RKO (cell line): ENCODE results near the gene CORO2B.
"Not testable (repeated sequence)": the region's sequence is repeated elsewhere in the genome, so short reads cannot be mapped to it uniquely, and the experiment has no call there.

Source experiments
- DNase-seq: peaks from one replicate; pipeline ENCODE4 v3.0.0-alpha.2; 2016; ENCODE audit warnings: low spot score

CORO2B gene

GRCh38 chr15:68733666-68734065 lies 154.9 kb downstream of the CORO2B start:
- DNase-seq: no peak

GRCh38 chr15:68734352-68734751 lies 155.6 kb downstream of the CORO2B start:
- DNase-seq: no peak

- DNase-seq: no peak
Observed at GRCh38 chr15:68734881-68735280, 156.1 kb downstream of the CORO2B start.

- DNase-seq: no peak
Observed at GRCh38 chr15:68735610-68736009, 156.8 kb downstream of the CORO2B start.

- no peak for DNase-seq
Observed at GRCh38 chr15:68739390-68740080, 160.7 kb downstream of the CORO2B start.

- no peak for DNase-seq
Observed at GRCh38 chr15:68743256-68743655, 164.5 kb downstream of the CORO2B start.

GRCh38 chr15:68749365-68749764 lies 170.6 kb downstream of the CORO2B start:
- DNase-seq: no peak

- no peak for DNase-seq
Observed at GRCh38 chr15:68749793-68750192, 171.0 kb downstream of the CORO2B start.

- DNase-seq: no peak
Observed at GRCh38 chr15:68751622-68752021, 172.8 kb downstream of the CORO2B start.

GRCh38 chr15:68755731-68756130 lies 176.9 kb downstream of the CORO2B start:
- DNase-seq: no peak

- not testable (repeated sequence) for DNase-seq
Observed at GRCh38 chr15:68759982-68760579, 181.3 kb downstream of the CORO2B start.

GRCh38 chr15:68763063-68763462 lies 184.3 kb downstream of the CORO2B start:
- DNase-seq: no peak

- no peak for DNase-seq
Observed at GRCh38 chr15:68764090-68764489, 185.3 kb downstream of the CORO2B start.

- DNase-seq: no peak
Observed at GRCh38 chr15:68765602-68766368, 187.0 kb downstream of the CORO2B start.

GRCh38 chr15:68767833-68768232 lies 189.0 kb downstream of the CORO2B start:
- DNase-seq: no peak

GRCh38 chr15:68768321-68768720 lies 189.5 kb downstream of the CORO2B start:
- DNase-seq: peak; percentile 63

GRCh38 chr15:68769702-68770101 lies 190.9 kb downstream of the CORO2B start:
- DNase-seq: no peak

GRCh38 chr15:68770216-68770615 lies 191.4 kb downstream of the CORO2B start:
- no peak for DNase-seq

- DNase-seq: no peak
Observed at GRCh38 chr15:68773036-68773435, 194.2 kb downstream of the CORO2B start.

- DNase-seq: no peak
Observed at GRCh38 chr15:68774120-68774519, 195.3 kb downstream of the CORO2B start.

GRCh38 chr15:68774521-68775235 lies 195.9 kb downstream of the CORO2B start:
- DNase-seq: no peak

- no peak for DNase-seq
Observed at GRCh38 chr15:68775236-68775577, 196.4 kb downstream of the CORO2B start.
